DLD1 (cell line): ENCODE results near the gene ZNF223.

Experiments used
- in situ Hi-C: cut with HindIII; loops from 2 replicates; pipeline ENCODE4 v1.10.0; 2017; ENCODE audit warnings: low sequenced_read_pairs

Gene ZNF223

GRCh38 chr19:44051650-44052402 lies at the start of gene ZNF223:
ZNF223 (plus strand) TSS chr19:44052036; CDS start chr19:44055177, 3,141 bp downstream.
- in situ Hi-C loops, result no loop called here

DNA sequence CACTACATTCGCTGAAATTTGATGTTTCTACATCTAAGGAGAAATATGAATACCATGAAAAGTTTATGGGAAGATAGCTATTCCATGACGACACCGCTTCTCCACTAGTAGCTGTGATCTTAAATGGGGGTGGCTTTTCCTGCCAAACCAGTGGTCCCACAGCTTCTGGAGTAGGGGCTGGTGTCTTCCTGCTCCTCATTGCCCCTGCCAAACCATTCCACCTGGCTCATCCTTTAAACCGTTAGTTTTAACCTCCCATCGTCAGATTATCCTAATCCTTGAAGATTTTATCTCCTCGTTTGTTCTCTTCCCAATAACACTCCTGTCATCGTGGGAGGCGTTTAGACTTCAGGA lies 49.6 kb upstream of the ZNF223 start:
- in situ Hi-C loops, result no loop called here

- in situ Hi-C loops, result no loop called here
Measured at GRCh38 chr19:44002566-44003460, 49.0 kb upstream of the ZNF223 start, which contains the start of gene ZNF230. ZNF230 (plus strand) TSS chr19:44002957; CDS start chr19:44007079, 4,122 bp downstream.

- in situ Hi-C loops, result no loop called here
Measured at GRCh38 chr19:44003461-44004009, 48.3 kb upstream of the ZNF223 start.

DNA sequence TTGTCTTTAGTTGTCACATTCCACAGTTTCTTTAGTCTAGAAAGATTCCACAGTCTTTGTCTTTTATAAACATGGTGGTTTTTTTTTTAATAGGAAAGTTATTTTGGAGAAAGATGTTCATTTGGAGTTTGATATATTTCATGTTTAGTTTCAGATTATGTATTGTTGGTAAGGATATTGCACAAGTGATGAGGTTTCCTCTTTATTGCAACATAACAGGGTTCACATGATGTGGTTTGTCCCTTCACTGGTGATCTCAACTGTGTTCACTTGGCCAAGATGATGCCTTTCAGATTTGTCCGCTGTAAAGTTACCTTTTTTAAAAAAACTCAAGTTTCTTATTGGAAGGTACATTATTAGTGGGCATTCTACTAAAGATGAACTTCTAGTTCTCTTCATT lies 45.9 kb upstream of the ZNF223 start:
- in situ Hi-C loops, result no loop called here

DNA sequence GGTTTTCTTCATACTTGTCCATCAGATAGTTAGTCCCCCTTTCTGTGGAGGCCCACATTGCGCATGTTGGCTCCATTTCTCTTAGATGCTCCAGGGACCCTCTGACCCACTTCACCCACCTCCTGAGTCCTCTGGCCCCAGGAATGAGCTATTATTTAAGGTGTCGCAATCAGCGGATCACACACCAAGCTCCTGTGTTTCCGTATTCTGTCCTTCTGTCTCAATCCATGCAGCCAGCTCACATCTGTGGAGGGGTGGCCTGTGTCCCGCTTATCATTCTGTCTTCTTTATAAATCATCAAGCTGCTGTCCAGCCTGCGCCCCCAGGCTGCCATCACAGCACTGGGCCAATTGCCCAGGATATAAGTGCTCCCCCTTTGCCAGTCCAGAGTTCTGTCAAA lies 44.4 kb upstream of the ZNF223 start:
- in situ Hi-C loops, result no loop called here

DNA sequence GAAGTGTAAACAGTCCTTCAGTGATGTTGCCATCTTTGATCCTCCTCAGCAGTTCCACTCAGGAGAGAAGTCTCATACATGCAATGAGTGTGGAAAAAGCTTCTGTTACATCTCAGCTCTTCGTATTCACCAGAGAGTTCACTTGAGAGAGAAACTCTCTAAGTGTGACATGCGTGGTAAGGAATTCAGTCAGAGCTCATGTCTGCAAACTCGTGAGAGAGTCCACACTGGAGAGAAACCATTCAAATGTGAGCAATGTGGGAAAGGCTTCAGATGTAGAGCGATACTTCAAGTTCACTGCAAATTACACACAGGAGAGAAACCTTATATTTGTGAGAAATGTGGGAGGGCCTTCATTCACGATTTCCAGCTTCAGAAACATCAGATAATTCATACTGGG lies 41.4 kb upstream of the ZNF223 start:
- in situ Hi-C loops, result no loop called here

DNA sequence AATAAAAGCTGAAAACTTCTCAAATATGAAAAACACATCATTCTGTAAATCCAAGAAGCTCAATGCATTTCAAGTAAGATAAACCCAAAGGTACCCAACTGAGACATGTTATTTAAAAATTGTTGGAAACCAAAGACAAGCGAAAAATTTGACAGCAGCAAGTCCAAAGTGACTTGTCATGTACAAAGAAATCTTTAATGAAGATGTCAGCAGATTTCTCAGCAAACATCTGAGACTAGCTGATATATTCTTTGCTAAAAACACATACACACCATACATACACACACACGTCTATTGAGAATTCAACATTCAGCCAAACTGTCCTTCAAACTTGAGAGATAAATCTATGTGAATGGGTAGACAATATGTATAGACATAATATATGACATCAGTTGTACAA lies 32.3 kb upstream of the ZNF223 start:
- in situ Hi-C loops, result no loop called here

GRCh38 chr19:44021221-44021620 lies 30.6 kb upstream of the ZNF223 start:
- in situ Hi-C loops, result no loop called here

DNA sequence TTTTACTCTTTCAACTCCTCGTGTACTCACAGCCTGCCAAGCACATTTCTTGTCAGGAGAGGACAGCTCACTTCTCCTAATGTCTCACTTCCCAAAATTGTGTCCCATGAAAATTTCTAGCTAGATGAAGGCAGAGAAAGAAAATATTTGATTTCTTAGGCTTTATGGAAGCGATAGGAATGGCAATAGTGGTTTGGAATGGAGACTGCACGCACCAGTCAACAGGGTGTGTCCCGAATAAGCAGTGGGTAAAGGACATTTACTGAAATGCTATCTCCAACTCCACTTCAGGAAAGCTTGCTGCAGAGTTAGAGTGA lies 27.0 kb upstream of the ZNF223 start:
- in situ Hi-C loops, result no loop called here

DNA sequence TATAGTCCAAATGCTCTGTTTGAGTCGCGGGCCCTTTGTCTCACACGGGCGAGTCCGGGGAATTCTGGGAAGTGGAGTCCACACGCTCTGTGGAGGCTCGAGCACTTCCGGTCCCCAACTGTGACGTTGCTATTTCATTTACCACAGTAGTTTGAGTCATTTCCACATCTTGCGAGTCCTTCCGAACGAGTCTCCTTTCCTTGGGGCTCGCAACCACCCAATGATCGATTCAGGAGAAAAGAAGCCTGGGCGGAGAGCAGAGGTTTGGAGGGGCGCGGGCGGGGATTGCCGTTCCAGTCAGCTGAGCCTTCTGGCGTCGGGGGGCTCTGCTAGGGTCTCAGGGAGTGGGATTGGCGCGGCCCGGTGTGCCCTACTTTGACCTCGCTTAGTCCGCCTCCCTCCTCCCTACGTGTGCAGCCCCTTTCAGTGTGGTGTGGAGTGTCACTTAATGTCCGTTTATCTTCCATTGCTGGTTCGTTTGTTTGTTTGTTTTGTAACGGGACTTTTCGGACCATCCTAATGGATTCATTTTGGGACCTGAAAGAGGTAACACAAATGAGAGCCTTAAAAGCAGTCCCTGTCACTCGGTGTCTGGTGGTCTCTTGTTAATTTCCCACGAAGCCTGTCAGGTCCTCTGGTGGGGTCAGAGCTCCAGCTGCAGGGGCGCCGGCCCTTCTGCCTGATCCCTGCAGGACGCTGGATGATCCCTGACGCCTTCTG lies 26.5 kb upstream of the ZNF223 start, which contains the start of gene ZNF222:
Gene ZNF222 (plus strand): TSS at position 163 of the 720 bp plus-strand sequence. CDS start 58 bp downstream, at position 221.
- in situ Hi-C loops, result no loop called here

GRCh38 chr19:44026622-44027021 lies 25.2 kb upstream of the ZNF223 start:
- in situ Hi-C loops, result no loop called here

DNA sequence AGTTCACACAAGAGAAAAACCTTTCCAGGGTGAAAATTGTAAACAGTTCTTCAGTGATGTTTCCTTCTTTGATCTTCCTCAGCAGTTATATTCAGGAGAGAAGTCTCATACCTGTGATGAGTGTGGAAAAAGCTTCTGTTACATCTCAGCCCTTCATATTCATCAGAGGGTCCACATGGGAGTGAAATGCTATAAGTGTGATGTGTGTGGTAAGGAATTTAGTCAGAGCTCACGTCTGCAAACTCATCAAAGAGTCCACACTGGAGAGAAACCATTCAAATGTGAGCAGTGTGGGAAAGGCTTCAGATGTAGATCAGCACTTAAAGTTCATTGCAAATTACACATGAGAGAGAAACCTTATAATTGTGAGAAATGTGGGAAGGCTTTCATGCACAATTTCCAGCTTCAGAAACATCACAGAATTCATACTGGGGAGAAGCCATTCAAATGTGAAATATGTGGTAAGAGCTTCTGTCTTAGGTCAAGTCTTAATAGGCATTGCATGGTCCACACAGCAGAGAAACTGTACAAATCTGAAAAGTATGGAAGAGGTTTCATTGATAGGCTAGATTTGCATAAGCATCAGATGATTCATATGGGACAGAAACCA lies 19.7 kb upstream of the ZNF223 start:
- in situ Hi-C loops, result no loop called here

DNA sequence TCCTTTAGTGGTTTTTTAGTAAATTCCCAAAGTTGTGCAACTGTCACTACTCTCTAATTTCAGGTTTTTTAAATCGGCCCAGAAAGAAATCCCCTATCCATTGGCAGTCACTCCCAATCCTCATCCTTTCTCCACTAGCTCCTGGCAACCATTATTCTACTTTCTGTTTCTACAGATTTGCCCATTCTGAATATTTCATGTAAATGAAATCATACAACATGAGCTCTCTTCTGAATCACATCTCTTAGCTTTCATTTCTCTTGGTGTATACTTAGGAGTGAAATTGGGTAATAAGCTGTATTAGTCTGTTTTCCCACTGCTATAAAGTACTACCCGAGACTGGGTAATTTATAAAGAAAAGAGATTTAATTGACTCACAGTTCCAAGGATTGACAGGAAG lies 9.7 kb upstream of the ZNF223 start:
- in situ Hi-C loops, result no loop called here

- in situ Hi-C loops, result no loop called here
Measured at GRCh38 chr19:44050740-44051649, 841 bp upstream of the ZNF223 start.

DNA sequence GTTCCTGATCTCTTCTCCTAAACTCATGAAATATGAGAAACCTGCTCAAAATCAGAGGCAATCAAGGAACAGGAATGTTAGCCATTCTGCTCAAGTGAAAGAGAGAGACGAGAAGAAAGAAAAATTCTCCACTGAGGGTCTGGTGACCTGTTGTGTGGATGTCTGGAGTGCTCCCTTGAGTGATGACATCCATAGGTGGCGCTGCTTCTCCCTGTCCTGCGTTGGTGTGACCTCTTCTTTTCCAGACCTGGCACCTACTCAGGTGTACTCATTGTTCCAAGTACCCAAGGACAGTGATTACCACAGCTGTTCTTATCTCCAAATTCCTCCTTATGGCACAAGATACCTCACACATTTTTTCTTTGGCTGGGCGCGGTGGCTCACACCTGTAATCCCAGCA lies 4.0 kb downstream of the ZNF223 start:
- in situ Hi-C loops, result no loop called here

DNA sequence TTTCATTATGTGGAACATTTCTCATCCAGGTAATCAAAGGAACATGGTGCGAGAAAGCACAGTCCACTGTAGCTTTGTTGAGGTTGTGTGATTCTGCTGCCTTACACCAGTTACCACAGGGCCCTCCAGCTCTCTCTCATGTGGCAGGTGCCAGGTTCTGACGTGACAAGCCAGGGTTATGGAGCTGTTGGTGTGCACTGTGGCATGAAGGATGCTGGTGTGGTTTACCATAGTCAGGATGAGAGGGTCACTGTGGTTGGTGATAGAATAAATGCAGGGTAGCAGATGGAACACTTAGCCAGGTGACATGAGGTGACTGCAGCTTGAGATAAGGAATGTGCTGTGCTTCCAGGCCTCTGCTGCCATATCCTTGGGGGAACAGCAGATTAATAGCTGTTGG lies 7.4 kb downstream of the ZNF223 start:
- in situ Hi-C loops, result no loop called here

- in situ Hi-C loops, result no loop called here
Measured at GRCh38 chr19:44061038-44061437, 9.2 kb downstream of the ZNF223 start.

DNA sequence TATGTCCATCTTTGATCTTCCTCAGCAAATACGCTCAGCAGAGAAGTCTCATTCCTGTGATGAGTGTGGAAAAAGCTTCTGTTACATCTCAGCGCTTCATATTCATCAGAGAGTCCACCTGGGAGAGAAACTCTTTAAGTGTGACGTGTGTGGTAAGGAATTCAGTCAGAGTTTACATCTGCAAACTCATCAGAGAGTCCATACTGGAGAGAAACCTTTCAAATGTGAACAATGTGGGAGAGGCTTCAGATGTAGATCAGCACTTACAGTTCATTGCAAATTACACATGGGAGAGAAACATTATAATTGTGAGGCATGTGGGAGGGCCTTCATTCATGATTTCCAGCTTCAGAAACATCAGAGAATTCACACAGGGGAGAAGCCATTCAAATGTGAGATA lies 14.5 kb downstream of the ZNF223 start:
- in situ Hi-C loops, result no loop called here

DNA sequence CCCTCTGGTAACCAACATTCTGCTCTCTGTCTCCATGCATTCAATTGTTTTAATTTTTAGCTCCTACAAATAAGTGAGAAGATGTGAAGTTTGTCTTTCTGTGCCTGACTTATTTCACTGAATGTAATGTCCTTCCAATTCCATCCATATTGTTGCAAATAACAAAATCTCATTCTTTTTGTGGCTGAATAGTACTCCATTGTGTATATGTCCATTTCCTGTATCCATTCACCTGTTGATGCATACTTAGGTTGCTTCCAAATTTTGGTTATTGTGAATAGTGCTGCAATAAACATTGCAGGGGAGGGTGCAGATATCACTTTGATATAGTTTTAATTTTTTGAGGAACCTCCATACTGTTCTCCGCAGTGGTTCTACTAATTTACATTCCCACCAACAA lies 17.6 kb downstream of the ZNF223 start:
- in situ Hi-C loops, result no loop called here
